Activated CD8-positive, alpha-beta memory T cell treated with anti-CD3 and anti-CD28 coated beads for 1 hour (primary cell): ENCODE results near the gene TRPM6.
"Not testable (repeated sequence)": the region's sequence is repeated elsewhere in the genome, so short reads cannot be mapped to it uniquely, and the experiment has no call there.

Source experiments
- DNase-seq, 2 donors: peaks; one replicate each; pipeline ENCODE4 v3.0.0-alpha.2; 2020; ENCODE audit warnings: low read depth in 1 of 2; ENCODE audit errors: extremely low read depth in 1 of 2

Gene TRPM6

DNA sequence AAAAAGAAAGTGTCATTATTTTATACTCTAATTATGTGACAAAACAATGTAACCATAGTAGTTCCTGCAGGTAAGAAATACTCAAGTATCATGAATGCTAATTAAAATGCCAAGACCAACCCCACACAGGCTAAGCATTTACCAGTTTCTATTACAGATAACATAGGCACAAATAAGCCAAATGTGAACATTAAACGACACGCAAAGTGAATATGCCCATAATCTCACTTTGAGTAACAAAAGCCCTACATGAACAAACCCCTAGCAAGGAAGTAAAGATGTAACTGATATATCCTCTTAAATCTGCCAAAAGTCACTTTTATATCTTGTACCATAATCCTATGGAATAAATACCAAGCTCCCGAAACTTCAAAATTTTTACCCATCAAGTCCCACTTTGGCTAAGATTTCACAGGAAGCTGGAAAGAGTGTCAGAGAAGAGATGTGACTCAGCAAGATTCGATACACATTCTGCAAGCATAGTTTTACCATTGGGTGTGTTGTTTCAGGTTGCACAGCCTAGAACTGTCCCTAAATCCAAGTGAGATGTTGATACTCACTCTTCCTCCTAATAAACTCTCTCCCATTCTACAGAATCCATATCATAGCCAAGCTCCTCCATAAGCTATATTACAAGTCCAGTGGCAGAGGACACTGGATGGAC, 28.8 kb downstream of the TRPM6 start:
- no peak for DNase-seq

DNA sequence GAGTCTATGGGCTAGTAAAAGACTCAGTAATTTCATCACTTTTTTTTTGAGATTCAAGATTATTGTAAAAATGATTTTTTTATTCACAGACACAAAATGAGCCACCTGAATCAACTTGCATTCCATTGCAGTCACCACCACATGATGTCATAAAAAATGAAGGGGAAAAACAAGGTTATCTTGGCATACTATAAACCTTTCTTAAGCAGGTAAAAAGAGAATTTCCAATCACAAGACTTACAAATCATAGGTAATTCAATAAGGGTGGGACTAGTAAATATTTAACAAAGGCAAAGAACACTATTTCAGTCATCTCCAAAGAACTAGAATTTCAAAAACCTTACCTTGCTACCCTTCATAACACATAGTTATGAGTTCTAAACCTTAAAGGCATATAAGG, 30.7 kb downstream of the TRPM6 start:
- DNase-seq, result no peak

DNA sequence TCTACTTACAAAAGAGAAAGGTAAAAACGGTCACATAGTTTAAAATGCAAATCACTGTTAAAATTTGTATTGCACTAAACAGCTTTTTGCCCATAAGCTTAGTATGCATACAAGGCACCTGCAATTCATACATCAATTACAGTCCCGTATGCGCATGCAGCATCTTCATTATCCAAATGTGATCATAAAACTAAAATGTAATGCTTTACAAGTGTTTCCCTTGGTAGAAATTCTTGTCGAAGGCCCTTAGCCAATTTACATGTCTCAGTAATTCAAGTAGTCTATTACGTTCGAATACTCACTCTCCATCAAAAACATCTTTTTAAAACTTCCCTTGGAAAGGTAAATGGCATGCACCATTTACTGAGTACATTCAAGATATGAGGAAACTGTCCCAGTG, 32.6 kb downstream of the TRPM6 start:
- DNase-seq, result no peak

DNA sequence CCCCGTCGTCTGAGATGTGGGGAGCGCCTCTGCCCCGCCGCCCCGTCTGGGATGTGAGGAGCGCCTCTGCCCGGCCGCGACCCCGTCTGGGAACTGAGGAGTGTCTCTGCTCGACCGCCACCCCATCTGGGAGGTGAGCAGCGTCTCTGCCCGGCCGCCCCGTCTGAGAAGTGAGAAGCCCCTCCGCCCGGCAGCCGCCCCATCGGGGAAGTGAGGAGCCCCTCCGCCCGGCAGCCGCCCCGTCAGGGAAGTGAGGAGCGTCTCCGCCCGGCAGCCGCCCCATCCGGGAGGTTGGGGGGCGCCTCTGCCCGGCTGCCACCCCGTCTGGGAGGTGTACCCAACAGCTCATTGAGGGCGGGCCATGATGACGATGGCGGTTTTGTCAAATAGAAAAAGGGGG, 34.7 kb downstream of the TRPM6 start:
- DNase-seq, result not testable (repeated sequence)

DNA sequence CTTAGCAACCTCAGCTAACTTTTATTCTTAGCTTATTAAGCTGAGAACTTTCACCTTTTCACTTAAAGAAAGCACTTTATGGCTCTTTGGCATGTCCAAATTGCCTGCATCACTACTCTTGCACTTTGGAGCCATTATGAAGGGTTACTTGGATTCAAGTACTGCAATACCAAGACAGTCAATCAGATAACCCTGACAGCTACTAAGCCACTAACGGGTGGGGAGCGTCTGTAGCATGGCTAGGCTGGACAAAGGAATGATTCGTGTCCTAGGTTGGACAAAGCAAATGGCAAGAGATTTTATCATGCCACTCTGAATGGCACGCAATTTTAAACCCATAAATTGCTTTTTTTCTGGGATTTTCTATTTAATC, 39.6 kb downstream of the TRPM6 start:
- no peak for DNase-seq

DNA sequence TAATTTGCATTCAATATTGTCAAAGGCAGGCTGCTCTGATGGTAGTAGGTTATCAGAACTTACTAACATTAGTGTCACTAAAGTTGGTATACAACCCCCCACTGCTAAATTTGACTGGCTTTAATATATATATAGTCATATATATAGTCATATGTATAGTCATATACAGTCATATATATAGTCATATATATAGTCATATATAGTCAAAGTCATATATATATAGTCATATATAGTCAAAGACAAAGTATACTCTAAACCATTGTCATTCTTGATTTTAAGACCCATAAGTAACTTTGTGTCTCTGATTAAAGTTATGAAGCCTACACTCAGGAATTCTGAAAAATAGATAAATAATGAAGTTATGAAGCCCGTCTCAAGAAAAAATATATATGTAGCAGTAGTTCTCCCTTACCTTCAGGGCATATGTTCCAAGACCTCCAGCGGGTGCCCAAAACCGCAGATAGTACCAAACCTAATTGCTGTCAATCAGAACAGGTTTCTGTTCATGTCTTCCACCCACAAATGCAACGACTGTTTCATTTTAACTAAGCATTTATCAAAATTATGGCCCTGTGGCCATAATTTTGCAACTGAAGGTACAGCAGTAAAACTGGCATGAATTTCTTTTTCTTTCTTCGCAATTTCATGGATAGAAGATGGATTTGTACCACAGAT, 40.1 kb downstream of the TRPM6 start:
- no peak for DNase-seq

DNA sequence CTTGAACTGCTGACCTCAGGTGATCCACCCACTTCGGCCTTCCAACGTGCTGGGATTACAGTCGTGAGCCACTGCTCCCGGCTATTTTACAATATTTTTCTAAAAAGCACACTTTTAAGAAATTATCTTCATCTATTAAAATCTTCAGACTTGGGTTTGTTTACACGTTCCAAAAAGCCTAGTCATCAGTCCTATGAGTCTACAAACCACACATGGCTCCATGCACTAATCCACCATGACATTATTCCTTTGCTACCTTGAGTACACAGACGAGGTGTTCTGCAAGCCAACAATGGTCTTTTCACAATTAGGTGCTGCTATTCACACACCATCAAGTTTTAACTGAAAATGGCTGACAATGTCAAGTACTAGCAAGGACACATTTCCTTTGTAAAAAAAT, 41.0 kb downstream of the TRPM6 start:
- no peak for DNase-seq

DNA sequence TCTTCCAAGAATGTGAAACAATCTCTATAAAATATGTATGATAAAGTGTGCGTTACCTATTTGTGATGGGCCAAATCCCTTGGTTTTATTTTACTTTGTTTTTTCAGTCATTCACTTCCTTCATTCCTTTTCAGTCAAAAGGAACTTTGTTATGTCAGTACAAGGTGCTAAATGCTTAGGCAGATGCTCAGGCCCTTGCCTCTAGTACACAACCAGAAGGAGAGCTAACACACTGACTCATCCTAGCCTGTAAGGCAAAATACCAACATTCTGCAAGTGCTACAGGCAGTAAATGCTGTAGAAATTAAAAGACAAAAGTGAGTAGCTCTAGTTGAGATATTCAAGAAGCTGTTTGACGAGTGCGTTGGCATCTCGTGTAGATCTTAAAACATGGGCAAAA, 49.4 kb downstream of the TRPM6 start:
- no peak for DNase-seq

DNA sequence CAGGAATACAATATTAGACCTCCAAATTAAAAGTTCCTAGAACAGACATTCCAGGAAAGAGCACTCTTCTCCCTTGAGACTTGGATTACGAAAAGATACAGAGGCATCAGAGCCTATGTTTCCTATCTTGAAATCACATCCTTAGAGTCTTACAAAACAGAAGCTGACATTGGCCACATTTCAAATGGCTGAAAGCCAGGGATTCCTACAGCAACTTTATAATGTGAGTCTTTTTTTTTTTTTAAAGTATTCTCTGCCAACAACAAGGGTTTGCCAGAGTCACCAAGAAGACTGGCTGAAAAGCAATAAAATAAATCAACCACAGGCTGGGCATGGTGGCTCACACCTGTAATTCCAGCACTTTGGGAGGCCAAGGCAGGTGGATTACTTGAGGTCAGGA, 63.1 kb downstream of the TRPM6 start:
- no peak for DNase-seq

DNA sequence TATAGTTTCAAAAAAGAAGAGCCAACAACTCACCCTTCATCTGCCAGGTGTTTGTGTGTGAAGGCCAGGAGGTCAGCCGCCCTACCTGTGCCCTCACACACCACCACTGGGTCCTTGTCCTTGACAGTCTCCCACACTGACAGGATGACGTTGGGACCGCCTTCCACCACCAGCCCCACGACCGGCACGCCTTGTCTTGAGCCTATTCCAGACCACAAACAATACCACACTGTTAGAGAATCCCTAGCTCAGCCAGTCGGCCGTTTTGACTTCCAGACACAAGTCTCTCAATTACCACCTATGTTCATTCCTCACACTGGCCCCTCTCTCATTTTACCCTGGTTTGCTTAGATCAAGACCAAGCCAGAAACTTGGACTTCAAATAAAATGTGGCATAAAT, 66.1 kb downstream of the TRPM6 start:
- DNase-seq, result no peak

DNA sequence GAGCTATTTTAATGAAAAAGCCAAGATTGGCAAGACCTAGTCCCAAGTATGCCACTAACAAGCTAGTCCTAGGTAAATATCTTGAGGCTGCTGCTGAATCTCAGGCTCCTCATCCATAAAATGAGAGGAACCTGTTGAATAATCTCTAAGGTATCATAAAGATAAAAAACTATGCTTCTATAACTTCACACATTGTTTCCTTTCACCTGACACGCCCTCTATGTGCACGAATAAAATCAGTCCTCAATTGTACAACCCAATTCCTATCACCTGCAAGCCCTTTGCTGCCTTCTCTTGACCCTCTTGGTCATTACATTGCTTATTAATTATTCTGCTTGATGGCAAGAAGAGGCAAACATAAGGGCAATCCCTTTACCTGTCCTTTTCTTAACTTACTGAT, 69.9 kb downstream of the TRPM6 start:
- no peak for DNase-seq

DNA sequence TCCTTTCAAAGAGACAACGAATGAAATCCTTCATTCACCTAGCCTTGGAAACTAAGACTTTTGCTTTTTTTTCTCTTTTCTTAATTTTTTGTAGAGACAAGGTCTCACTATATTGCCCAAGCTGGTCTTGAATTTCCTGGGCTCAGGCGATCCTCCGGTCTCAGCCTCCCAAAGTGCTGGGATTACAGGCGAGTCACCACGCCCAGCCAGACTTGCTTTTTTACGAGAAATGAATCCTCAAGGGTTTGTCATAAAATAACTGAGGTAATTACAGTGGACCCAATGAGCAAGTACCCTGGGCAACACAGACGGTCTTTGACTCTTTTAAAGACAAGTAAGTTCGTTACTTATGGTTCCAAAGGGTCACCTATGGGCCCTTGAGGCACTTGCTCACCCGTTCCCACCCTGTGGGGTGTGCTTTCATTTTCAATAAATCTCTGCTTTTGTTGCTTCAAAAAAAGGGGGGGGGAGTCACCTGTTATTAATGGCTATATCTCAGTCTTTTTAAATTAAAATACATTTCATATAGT, 70.4 kb downstream of the TRPM6 start:
- DNase-seq, result no peak

DNA sequence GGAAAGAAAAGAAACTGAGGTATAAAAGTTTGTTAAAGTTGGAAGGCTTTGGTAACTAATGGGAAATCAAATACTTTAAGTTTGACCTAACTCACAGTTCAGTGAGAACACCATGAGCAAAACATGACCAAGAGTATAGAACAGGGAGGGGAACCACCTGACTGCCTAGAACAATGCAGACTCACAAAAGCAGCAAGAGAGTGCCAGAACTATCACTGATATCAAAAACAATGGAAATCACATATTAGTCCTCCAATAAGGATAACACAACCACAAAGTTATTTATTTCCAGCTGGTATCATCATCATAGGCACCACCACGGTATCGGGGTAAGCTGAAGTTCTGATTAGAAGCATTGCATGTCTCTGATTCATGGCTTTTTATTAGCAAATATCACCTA, 77.5 kb downstream of the TRPM6 start:
- DNase-seq, result no peak

DNA sequence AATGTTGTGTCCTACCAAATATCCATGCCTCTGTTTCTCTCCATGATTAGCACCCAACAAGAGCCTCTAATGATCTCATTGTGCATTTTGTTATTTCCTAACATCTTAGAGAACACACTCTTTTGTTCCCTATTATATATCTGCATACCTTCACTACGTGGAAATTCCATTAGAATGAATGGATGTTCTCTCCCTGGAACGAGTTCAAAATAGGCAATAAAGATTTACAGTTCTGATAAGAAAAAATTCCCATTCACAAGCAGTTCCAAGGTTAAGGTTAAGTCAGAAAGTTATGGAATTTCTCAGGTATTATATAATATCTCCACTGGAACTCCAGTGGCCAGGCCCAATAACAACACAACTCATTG, 83.7 kb downstream of the TRPM6 start:
- DNase-seq, result no peak

DNA sequence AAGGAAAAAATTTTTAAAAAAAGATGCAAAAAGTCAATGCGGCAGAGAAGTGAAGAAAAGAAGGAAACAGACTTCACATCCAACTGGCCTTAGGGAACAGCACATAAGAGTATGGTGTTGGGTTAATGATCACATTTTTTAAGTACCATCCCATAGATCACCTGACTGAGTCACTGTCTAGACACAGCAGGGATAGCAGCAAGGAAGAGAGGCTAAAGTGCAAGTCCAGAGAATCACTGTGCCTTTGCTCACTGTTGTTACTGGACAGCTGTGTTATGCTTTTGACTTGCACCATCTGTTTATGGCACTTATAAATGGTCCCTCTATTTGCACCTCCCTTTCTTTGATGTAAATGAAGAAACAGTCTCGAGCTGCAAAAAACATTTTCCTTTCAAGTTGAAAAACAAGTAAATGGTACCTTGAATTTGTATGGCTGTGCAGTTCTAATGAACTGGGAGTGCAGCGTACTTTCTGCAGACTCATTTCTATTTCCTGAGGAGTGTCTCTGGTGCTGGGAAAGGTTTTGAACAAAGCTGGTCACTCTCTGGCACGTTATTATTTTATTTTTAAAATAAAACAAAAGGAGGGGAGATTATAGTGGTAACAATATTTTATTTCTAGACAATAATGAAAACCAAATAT, 84.2 kb downstream of the TRPM6 start:
- DNase-seq, result no peak

DNA sequence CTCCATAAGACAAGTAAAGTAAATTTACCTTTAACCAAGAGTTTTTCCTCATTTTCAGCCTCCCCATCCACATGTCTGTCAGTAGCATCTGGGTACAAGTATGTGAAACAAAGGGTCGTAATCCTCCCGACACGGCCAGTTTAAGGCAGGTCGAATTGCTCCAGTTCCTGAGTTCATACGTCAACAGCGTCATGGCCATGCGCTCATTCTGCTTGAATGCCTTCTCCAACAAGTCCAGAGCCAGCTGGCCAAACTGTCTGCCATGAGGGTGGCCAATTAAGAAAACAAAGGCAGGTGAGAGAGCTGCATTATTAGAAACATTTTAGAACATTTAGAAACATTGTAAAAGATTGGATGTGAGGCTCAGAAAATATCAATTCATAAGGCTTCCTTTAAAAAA, 87.5 kb downstream of the TRPM6 start:
- no peak for DNase-seq

DNA sequence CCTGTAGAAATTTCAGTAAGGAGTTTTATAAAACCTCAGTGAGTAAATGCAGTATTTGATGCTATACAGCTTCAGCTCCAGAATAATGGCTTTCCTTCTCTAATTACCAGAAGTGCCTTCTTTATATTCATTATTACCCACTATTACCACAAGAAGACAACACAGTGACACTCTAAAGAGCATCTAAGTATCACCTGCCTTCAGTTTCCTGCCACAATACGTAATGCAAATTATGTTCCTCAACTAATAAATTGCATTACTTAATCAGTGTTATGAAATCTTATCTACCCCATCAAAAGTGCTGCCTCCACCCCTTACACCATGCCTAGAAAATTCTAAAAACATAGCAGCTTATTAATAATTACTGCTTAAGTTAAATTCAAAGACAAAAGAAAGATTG, 91.9 kb downstream of the TRPM6 start:
- DNase-seq, result no peak

DNA sequence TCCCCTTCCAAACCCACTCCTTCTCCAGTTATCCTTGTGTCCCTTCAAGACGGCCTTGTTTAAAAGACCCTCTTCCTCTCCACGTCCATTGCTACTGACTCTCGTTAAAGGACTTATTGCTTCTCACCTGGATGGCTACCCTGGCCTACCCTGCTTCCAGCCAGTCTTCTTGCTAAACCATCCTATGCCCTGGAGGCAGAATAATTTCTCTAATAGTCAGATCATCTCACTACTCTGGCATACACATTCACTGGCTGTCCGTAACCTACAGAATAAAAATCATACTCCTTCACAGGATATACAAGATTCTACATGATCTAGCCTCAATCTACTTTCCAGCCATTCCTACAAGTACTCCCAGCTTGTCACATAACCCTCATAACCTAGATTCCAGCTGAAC, 92.6 kb downstream of the TRPM6 start:
- no peak for DNase-seq

DNA sequence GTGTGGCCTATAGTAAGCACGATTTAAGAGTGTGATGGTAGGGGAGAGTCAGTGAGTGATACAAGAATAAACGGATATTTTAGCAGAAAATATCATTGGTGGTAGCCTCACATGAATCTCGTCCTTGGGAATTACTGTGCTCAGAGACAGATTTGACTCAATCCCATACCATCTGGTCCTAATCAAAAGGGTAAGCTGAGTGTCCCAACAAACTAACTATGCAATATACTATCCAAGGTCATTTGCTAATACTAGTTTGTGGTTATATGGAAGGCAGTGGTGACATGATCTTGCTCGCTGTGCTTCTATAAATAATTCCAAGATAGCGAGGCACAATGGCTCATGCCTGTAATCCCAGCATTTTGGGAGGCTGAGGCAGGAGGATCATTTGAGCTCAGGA, 103.2 kb downstream of the TRPM6 start:
- no peak for DNase-seq

DNA sequence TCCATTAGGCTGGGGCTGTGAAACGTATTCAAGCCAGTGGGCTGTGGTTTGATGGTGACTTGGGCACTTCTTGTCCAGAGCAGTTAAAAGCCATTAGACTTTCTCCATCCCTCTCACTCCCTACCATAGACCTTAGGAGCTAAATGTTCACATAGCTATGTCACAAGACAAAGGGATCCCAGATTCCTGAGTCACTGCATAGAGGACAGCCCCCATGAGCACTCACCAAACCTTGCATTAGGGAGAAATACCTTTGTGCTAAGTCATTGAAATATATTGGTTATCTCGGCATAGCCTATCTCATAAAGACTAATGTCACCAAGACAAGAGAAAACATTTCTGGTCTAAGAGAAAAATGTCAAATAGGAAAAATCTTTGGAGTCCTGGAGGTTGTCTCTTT, 104.3 kb downstream of the TRPM6 start:
- no peak for DNase-seq

DNA sequence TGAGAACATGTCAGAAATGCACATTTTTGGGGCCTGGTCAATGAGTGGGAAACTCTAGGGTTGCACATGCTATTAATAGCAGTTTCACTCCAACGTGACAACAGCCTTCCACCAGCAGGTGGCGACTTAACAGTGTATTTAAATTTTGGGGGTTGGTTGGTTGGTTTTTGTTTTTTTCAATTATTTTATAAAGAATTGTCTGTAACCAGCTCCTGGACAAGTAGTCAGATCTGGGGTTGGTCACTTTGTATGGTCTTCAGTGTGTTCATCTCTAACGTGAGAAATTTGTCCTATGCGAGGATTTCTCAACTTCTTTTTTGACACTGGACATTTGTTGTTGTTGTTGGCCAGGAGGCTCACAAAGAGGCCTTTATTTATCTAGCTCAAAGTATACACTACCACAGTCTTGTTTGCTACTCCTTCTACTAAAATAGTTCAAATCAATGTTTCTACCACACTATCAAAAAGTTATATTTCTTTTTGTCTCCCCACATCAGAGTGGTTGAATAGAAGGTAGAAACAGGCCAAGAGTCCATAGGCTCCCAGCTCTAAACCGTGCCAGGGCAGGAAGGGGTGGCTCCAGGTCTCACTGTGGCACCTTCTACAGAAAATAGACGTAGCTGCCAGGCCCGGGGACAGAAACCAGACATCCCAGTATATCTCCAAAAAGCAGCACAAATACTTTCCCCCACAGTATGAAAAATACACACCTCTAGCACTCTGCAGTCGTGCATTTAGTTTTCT, 110.4 kb downstream of the TRPM6 start:
- DNase-seq, result peak; percentile 19 to 51

DNA sequence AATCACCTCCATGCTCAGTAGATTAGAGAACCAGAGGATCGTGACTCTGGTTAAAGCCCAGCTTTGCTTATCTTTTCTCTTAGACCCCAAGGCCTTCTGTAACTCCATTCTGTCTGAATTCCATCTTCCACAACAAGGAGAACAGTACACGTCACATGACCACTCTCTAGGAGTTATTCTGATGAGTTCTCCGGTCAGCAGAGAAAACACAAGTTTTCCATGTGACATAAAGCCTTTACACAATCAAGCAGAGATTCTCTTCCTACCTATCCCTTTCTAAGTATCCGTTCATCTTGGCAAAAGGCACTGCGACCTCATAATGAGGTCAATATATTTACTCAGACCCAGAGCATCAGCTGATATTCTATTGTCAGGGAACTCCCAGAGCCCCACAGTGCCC, 112.3 kb downstream of the TRPM6 start:
- DNase-seq, result no peak
